Gastrocnemius medialis (tissue), 4 donors: ENCODE measurements around the gene ERCC5.

Experiments used
- POLR2A ChIP-seq, 2 donors: fragments of 450-650 bp; IDR thresholded peaks; one replicate each; pipeline ENCODE4 v1.6.1; 2017; ENCODE audit warnings: antibody characterized with exemption in 2 of 2, mild to moderate bottlenecking in 2 of 2, moderate library complexity in 2 of 2
- TF ChIP-seq, protein P1 (sequence below), 5 experiments: fragments of 450-650 bp in 3 of 5; fragments of 200-600 bp in 2 of 5; sonication (generic) in 2 of 5; IDR thresholded peaks in 4 of 5; conservative IDR thresholded peaks in 1 of 5; 1 replicate in 4 of 5; 2 replicates in 1 of 5; pipeline ENCODE4 v1.5.1; 2016 to 2019; ENCODE audit warnings: antibody characterized with exemption in 5 of 5, mild to moderate bottlenecking in 3 of 5, moderate library complexity in 3 of 5

DNA sequence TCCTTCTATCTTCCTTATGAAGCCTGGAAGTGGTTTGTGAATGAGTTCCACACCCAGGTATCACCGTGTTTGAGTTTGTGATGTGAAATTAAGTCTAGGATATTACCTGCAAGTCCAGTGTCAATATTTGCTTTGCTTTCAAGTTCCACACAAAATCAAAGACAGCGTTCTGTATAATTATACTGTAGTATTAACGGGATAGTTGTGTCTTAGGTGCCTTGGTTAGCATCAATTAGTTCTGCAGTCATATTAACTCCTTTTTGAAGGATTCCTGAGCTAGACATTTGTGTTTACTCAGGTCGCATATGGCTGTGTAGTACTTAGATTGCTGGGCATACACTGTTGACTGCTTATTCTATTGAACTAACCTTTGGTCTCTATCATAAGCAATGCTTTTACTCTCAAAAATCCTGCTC is 54.4 kb downstream of the ERCC5 start:
- TF ChIP-seq, protein P1, sequence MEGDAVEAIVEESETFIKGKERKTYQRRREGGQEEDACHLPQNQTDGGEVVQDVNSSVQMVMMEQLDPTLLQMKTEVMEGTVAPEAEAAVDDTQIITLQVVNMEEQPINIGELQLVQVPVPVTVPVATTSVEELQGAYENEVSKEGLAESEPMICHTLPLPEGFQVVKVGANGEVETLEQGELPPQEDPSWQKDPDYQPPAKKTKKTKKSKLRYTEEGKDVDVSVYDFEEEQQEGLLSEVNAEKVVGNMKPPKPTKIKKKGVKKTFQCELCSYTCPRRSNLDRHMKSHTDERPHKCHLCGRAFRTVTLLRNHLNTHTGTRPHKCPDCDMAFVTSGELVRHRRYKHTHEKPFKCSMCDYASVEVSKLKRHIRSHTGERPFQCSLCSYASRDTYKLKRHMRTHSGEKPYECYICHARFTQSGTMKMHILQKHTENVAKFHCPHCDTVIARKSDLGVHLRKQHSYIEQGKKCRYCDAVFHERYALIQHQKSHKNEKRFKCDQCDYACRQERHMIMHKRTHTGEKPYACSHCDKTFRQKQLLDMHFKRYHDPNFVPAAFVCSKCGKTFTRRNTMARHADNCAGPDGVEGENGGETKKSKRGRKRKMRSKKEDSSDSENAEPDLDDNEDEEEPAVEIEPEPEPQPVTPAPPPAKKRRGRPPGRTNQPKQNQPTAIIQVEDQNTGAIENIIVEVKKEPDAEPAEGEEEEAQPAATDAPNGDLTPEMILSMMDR (IDR thresholded peaks at IDR 0.05 in 4 of 5, conservative IDR thresholded peaks at IDR 0.05 in 1 of 5), result no peak
- TF ChIP-seq POLR2A (IDR thresholded peaks at IDR 0.05), result no peak
